HuH-7 (cell line): ENCODE results near the gene FOXC1.

Experiments used
- DNase-seq: peaks from one replicate; pipeline ENCODE4 v3.0.0; 2011; ENCODE audit warnings: low spot score

The FOXC1 gene

DNA sequence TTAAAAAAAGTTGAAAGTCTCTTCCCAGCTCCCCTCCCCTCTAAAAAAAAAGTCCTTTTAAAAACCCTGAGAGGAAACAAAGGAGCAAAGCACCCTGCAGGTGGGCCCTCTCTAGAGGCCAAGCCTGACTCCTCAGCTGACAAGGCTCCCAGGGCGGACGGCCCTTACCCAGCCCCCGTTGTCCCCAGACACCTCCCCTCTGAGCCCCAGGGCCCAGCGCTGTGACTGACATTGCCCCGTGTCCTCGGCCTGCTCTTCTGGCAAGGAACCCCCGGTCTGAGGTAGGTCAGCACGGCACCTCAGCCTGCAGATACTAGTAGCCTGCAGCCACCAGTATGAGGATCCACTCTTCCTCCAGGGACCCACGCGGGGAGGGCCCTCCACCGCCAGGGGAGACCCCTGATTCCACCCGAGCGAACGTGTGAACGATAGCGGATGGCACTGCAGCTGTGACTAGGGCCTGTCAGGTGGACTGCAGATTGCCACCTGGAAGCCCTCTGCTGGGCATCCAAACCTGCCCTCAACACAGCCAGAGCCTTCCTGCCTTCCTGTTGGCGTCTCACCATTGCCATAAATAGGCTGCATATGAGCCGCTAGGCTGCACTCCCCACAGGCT lies 34.2 kb downstream of the FOXC1 start:
- no peak for DNase-seq

DNA sequence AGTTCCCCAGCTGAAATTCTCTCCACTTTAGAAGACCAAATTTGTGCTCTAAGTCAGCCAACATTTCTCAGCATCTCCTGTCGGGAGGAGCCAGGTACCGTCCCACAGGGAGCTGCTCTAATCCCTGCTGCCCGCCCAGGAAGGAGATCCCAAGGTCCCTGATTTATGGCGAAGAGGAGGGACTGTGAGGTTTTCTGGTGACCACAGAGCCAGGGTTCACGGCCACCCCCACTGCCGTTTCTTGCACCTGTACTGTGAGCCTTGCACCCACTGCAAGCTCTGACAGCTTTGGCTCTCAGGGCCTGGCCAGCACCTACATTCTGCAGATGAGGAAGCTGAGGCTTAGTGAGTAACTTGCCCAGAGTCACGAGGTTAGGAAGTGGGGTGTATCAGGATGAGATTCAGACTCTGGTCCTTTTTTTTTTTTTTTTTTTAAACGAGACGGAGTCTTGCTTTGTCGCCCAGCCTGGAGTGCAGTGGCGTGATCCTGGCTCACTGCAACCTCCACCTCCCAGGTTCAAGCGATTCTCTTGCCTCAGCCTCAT lies 34.9 kb downstream of the FOXC1 start:
- DNase-seq: no peak

- no peak for DNase-seq
Observed at GRCh38 chr6:1645466-1646185, 35.9 kb downstream of the FOXC1 start.

GRCh38 chr6:1651362-1651761 lies 41.6 kb downstream of the FOXC1 start:
- DNase-seq: no peak

GRCh38 chr6:1652842-1653241 lies 43.1 kb downstream of the FOXC1 start:
- no peak for DNase-seq

GRCh38 chr6:1654054-1654453 lies 44.3 kb downstream of the FOXC1 start:
- DNase-seq: no peak

- DNase-seq: no peak
Observed at GRCh38 chr6:1657116-1657770, 47.5 kb downstream of the FOXC1 start.

GRCh38 chr6:1657771-1658165 lies 48.1 kb downstream of the FOXC1 start:
- no peak for DNase-seq

DNA sequence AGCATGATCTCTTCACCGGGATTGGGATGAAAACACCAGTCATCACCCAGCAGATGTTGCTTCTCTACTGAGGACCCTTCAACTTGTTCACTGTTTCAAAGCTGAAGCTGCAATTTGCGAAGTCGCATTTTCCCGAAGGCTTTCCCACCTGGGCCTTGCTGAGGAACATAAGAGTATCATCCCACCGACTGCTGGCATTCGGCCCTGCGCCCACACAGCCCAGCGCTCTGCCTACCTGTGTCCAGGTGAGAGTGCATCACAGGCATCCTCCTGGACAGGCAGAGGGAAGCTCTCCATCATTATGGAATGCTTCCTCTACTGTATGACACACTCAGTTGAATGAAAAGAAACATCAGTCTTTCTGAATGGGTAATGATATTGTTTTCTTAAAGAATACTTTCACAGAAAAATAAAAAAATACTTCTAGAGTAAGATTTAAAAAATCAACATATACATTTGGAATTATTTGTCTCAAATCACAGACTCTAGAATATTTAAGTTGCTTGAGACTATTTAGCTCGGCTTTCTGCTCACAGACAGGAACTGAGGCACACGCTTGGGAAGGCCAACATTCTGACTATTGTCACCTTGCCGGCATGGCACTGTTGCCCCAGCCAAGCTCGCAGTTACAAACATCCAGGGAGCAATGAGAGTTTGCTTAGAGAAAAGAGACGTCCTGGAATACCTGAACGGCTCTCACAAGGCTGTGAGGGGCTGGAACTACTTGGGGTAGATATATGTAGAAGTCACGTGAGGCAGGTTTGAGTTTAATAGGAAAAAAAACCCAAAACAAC lies 48.7 kb downstream of the FOXC1 start:
- DNase-seq: no peak

- no peak for DNase-seq
Observed at GRCh38 chr6:1659816-1660215, 50.1 kb downstream of the FOXC1 start.

DNA sequence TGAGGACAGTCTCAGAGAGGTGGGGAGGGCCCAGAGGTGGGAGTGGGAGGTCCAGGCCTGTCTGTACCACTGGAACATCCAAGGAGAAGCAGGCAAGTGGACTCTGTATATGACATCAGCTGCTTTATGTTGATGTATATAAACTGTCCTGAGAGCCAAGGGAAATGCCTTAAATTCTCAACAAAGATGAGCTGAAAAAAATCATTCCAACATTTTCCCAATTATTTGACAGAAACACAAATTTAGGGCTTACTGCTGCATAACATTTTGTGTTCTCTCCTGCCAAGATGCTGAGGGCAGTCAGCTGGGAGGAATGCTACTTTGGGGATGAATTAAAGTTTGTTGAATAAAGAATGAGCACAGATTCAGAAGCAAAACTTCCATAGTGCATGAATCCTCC lies 52.8 kb downstream of the FOXC1 start:
- no peak for DNase-seq
